Adipocyte (in vitro differentiated cells): ENCODE data around the gene HLCS.

Source experiments
- DNase-seq: peaks from one replicate; pipeline ENCODE4 v3.0.0-alpha.2; 2015; ENCODE audit warnings: low read depth
- H3K27me3 ChIP-seq: replicated peaks from 2 replicates; pipeline ENCODE4 v1.7.0; 2013; ENCODE audit warnings: mild to moderate bottlenecking, low read length, moderate library complexity; ENCODE audit not compliant: control insufficient read depth, insufficient read depth
- H3K36me3 ChIP-seq: 2 replicates; pipeline ENCODE4 v1.7.0; 2013; ENCODE audit warnings: low read length, mild to moderate bottlenecking, moderate library complexity; ENCODE audit not compliant: control insufficient read depth, insufficient read depth, severe bottlenecking
- H3K4me1 ChIP-seq: 2 replicates; pipeline ENCODE4 v1.7.0; 2013; ENCODE audit warnings: mild to moderate bottlenecking, low read length, moderate library complexity; ENCODE audit not compliant: control insufficient read depth, insufficient read depth
- H3K4me3 ChIP-seq: 2 replicates; pipeline ENCODE4 v1.7.0; 2013; ENCODE audit warnings: mild to moderate bottlenecking, low read length, moderate library complexity
- H3K9ac ChIP-seq: 2 replicates; pipeline ENCODE4 v1.7.0; 2013; ENCODE audit warnings: mild to moderate bottlenecking, low read length, moderate library complexity
- H3K9me3 ChIP-seq: 2 replicates; pipeline ENCODE4 v1.7.0; 2013; ENCODE audit warnings: mild to moderate bottlenecking, low read length, moderate library complexity; ENCODE audit not compliant: control insufficient read depth

The HLCS gene

GRCh38 chr21:36773117-36773516 is 193.4 kb downstream of the HLCS start:
- peak; percentile 75 for DNase-seq
- H3K27me3 ChIP-seq = no peaks in the 10 kb centered on the region
- H3K9ac ChIP-seq = no peak overlapping the region
- no peaks in the 10 kb centered on the region for H3K36me3 ChIP-seq
- no peaks in the 10 kb centered on the region for H3K9me3 ChIP-seq
- no peak overlapping the region for H3K4me3 ChIP-seq
- peaks cover 6% of the 10 kb centered on the region for H3K4me1 ChIP-seq

DNA sequence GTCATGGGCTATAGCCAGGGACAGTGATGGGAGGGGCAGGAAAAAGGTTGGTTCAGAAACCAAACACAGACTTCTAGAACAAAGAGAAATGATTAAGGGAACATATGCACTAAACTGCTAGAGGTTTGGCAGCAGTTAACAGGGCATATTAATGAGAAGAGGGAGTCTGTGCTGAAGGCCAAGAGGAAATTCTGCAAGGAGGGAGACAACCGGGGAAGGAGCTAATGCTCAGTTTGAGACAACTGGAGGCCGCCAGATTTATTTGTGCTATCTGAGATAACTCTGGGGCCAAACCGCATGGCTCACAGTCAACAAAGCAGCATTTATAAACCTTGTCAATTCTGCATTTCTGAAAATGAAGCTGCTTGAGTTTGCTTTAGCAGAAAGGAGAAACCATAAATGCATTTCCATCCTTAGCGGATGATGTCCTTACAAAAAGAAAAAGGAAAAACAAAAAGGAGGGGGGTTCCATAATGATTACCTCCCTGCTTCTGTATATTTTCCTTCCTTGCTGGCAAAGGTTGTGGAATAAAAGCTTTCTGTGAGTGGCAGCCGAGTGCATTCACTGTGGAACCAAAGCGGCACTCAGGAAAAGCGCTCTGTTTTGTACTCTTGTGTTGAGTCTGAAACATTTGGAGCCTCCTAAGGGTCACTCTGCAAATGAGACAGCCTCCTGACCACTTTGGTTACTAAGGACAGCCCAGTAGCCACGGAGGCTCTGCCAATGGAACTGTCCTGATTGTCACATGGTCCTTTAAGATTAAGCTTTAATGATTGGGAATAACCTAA is 197.2 kb downstream of the HLCS start:
- no peak overlapping the region for H3K9ac ChIP-seq
- H3K27me3 ChIP-seq = no peaks in the 10 kb centered on the region
- H3K4me3 ChIP-seq = no peak overlapping the region
- DNase-seq = no peak
- no peaks in the 10 kb centered on the region for H3K9me3 ChIP-seq
- H3K4me1 ChIP-seq = peaks cover 6% of the 10 kb centered on the region
- no peaks in the 10 kb centered on the region for H3K36me3 ChIP-seq

DNA sequence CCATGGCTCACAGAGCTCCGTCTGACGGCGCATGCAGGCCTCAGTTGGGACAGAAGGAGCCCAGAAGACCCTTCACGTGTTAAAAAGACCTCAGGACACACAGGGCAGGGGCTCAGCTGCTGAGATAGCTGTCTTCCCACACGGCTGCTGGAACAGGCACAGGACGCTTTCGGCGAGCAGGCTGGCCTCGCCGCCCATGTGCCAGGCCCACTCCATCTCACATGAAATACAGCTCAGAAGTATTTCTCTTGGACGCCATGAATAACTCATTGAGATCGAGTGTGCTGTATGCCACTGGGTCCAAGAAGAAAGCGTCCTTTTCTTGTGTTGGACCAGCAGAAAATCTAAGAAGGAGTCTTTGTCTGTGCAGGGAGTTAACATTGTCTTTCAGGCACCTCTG is 198.0 kb downstream of the HLCS start:
- H3K27me3 ChIP-seq = no peaks in the 10 kb centered on the region
- H3K9ac ChIP-seq = no peak overlapping the region
- H3K4me3 ChIP-seq = no peak overlapping the region
- peaks cover 5% of the 10 kb centered on the region for H3K4me1 ChIP-seq
- no peaks in the 10 kb centered on the region for H3K36me3 ChIP-seq
- no peaks in the 10 kb centered on the region for H3K9me3 ChIP-seq
- DNase-seq = no peak

GRCh38 chr21:36767096-36767495 is 199.4 kb downstream of the HLCS start:
- Histone ChIP-seq H3K27me3 (no peaks in the 10 kb centered on the region), H3K4me1 (no peaks in the 10 kb centered on the region), H3K9me3 (no peaks in the 10 kb centered on the region), H3K4me3 (no peak overlapping the region), H3K36me3 (no peaks in the 10 kb centered on the region), H3K9ac (no peak overlapping the region)
- DNase-seq = no peak

DNA sequence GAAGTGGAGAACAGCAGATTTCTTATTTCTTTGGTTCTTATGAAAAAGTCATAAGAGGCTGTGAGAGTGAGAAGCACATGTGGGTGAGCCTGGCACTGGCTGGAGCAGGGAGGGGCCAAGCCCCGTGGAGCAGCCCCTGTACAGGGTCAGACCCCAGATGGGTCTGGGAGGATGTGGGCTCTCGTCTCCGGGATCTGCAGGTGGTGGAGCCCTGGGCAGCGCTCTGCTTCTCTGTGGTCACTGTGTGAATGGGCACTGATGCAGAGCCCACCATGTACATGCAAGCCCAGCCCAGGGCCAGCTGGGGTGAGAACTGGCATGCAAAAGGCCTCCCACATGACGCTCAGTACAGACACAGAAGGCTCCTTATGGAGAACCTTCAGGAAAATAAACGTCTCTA is 200.0 kb downstream of the HLCS start:
- H3K9ac ChIP-seq = no peak overlapping the region

GRCh38 chr21:36765229-36765628 is 201.2 kb downstream of the HLCS start:
- no peaks in the 10 kb centered on the region for H3K27me3 ChIP-seq
- no peak overlapping the region for H3K4me3 ChIP-seq
- no peaks in the 10 kb centered on the region for H3K36me3 ChIP-seq
- DNase-seq = peak; percentile 7
- no peaks in the 10 kb centered on the region for H3K9me3 ChIP-seq
- H3K9ac ChIP-seq = no peak overlapping the region
- H3K4me1 ChIP-seq = no peaks in the 10 kb centered on the region

More for the DNA sequence above, 200.0 kb downstream of the HLCS start:
- Histone ChIP-seq H3K4me1 (no peaks in the 10 kb centered on the region), H3K4me3 (no peak overlapping the region), H3K36me3 (no peaks in the 10 kb centered on the region), H3K27me3 (no peaks in the 10 kb centered on the region), H3K9me3 (no peaks in the 10 kb centered on the region)
- no peak for DNase-seq

GRCh38 chr21:36763305-36763704 is 203.2 kb downstream of the HLCS start:
- no peak for DNase-seq
- no peaks in the 10 kb centered on the region for H3K9me3 ChIP-seq
- H3K4me3 ChIP-seq = no peak overlapping the region
- H3K4me1 ChIP-seq = no peaks in the 10 kb centered on the region
- H3K36me3 ChIP-seq = no peaks in the 10 kb centered on the region
- H3K9ac ChIP-seq = no peak overlapping the region
- H3K27me3 ChIP-seq = no peaks in the 10 kb centered on the region

DNA sequence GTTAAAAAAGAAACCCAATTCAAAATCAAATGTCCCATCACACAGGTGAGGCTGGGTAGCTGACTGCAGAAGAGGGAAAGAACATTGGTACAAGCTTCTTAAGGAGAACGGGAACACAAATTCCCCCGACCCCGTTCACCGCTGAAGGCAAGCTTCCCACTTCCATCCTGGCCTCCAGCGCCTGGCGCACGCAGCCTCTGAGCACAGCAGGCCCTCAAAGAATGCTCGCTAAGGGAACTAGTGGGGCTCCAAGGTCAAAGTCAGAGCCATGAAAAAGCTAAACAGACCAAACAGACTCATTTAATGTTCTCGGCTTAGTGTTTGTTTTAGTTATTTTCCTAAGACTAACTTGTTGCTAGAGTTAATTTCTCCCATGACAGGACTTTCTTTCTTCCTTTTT is 203.8 kb downstream of the HLCS start:
- no peaks in the 10 kb centered on the region for H3K27me3 ChIP-seq
- no peak overlapping the region for H3K4me3 ChIP-seq
- no peaks in the 10 kb centered on the region for H3K4me1 ChIP-seq
- DNase-seq = no peak
- no peak overlapping the region for H3K9ac ChIP-seq
- no peaks in the 10 kb centered on the region for H3K36me3 ChIP-seq
- H3K9me3 ChIP-seq = no peaks in the 10 kb centered on the region

DNA sequence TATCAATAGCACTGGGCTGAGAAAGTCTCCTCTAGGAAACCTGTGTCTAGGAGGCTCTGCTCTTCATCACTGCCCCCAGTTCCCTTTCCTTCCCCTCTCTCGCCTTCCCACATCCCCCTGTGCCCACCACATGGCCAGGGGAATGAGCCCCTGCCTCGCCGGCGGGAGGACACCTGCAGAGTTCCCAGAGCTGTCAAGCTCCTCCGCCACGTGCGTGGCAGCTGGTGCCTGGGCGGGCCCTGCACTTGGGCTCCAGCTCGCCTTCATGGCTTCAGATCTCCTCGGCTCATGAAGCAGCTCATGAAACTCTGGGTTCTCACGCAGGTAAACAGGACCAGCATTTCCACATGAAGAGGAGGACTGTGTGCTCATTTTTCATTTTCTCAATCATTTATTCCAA is 204.8 kb downstream of the HLCS start:
- no peak overlapping the region for H3K4me3 ChIP-seq
- no peak for DNase-seq
- no peaks in the 10 kb centered on the region for H3K4me1 ChIP-seq
- no peak overlapping the region for H3K9ac ChIP-seq
- H3K9me3 ChIP-seq = no peaks in the 10 kb centered on the region
- no peaks in the 10 kb centered on the region for H3K27me3 ChIP-seq
- H3K36me3 ChIP-seq = no peaks in the 10 kb centered on the region

- Histone ChIP-seq H3K4me3 (no peak overlapping the region), H3K4me1 (no peaks in the 10 kb centered on the region), H3K27me3 (no peaks in the 10 kb centered on the region), H3K9ac (no peak overlapping the region), H3K9me3 (no peaks in the 10 kb centered on the region), H3K36me3 (no peaks in the 10 kb centered on the region)
- no peak for DNase-seq
These were observed 207.0 kb downstream of the HLCS start for GRCh38 chr21:36759348-36760083.

DNA sequence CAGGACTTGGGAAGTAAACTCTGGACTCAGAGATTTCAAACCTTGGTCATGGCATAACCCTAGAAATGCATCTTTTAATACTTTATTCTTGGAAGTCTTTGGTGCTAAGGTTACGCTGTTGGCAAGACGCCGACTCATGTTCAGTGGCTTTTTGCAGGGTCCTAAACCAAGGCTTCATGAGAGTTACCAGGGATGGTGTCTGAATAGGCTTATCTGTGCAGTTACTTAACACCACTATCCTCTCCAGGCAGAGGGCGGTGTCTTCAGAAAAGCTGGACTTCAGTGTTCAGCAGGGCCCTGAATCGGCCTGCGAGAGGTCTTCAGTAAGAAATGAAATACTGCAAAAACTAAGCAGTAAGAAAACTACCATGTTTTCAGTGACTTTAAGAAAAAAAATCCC is 209.3 kb downstream of the HLCS start:
- DNase-seq = no peak
- H3K36me3 ChIP-seq = no peaks in the 10 kb centered on the region

More for the DNA sequence above, 209.3 kb downstream of the HLCS start:
- Histone ChIP-seq H3K4me1 (peaks cover 8% of the 10 kb centered on the region), H3K9ac (no peak overlapping the region), H3K9me3 (no peaks in the 10 kb centered on the region), H3K27me3 (no peaks in the 10 kb centered on the region), H3K4me3 (no peak overlapping the region)
